Raji (cell line): Measurements from ENCODE around the gene TRIP12.

Experiments
- POLR2A ChIP-seq: IDR thresholded peaks from 2 replicates; pipeline ENCODE4 v1.6.1; 2011; ENCODE audit warnings: low read depth, low read length, control low read depth; ENCODE audit not compliant: insufficient read depth

TRIP12 gene

DNA sequence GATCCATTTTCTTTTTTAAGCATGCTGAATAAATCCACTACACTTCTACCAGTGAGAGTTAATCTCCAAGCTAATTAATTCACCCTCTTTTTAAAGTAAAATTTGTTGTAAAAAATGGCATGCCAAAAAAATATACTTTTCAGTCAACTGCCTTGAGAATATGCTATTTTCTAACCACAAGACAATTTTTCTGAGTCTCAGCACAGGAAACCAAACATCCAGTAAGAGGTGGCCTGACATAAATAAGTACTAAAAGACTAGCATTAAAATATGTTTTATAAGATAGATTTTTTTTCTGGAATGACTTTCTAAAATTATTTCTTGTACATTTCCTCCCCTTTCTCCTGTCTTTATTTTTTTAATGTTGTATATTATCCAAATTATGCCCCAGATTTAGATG is 3.4 kb upstream of the TRIP12 start:
- TF ChIP-seq POLR2A, result no peak

DNA sequence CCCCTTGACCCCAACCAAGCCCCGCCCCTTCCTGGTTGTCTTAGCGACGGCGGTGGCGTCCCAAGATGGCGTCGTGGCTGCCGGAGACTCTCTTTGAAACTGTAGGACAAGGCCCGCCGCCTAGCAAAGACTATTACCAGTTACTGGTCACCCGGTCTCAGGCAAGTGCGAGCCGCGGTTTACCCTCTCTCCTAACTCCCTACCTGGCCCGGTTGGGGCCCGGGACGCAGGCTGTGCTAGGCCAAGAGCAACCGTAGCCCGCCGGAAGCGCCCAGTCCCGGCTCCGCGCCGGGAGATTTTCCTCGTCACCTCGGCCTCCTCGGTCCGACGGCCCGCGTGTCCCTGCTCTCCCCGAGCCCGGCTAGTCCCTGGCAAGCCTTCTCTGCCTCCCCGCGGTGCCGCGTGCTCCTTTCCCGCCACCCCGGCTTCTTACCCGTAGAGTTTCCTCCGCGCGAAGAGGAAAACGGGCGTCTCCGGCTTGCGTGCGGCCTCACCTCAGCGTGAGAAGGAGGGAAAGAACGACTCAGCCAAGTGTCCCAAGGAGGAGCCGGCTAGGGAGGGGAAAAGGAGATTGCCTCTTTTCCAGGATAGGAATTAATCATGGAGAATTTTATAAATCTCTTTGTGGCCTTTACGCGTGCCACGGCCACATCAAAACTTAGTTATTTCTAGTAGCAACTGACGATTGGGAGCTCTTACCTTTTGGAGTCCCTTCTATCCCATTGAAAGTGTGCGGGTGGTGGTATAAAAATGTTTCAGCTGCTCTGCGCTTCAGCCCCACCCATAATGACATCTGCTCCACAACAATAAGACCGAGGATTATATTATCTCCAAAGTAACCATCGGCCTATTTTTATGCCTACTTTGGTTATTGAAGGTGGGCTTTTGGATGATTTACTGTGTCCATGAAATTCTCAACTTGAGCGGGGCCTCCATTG is 909 bp upstream of the TRIP12 start, which contains the start of gene FBXO36:
TSS of gene FBXO36 (plus strand) at position 55 of the 938 bp plus-strand sequence. CDS start at position 66, 11 bp downstream.
- 0 out of 2 replicates have a peak, but pooled peaks have one; percentile 5 for TF ChIP-seq POLR2A

DNA sequence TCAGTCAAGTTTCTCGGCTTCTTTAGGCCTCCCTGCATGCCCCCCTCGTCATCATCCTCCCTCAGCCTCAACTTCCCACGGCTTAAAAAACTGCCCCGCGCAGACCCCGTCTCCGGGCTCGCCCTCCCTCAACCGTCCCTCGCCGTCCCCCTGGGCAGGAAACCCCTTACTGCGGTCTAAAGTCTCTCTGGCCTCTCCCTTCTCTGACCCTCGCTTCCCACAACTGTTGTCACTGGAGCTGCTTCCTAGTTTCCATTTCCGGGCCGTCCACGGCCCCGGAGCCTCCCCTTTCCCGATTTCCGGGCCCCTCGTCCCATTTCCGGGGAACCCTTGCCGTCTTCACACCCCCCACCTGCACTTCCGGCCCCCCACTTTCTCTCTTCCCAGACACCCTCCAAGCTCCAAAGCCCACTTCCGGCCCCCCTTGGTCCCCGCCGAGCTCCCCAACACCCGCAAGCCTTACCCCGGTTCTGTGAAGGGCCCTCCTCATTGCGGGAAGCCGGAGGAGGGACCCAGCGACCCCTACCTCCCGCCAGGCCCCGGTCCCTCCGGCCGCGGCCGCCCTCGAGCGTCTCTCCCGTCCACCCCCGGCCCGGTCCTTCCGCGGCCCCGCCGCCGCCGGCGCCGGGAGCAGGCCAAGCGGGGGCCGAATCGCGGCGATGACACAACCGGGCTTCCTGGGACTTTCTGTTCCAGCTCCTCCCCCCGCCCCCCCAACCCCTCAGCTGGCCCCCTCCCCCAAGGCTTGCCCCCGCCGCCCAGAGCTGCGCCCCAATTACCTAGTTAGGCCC is 513 bp downstream of the TRIP12 start:
- TF ChIP-seq POLR2A, result no peak

DNA sequence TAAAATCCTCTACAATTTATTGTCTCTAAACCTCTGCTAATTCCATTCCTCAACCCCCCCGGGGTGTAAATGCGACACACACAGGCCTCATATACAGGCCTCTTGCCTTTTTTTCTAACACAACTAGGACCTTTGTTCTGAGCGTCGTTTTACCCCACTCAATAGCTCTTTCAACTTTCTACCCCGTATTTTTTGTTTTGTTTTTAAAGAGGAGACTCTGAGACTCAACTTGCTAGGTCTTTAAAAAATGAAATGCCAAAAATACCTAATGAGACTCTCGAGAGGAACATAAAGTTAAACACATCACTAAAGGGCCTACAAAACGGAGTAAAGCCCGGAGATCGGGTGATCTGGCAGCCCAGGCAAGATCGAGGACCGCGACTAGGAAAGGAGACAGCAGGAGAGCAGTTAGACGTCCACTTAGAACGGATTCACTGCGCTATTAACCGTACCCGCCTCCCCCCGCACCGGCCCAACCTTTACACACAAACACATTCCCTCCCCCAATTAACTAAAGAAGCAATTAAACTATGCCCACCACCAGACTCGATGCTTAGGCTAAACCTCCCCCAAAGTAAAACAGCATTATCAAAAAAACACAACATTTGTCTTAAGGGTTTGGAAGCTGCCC is 1.7 kb downstream of the TRIP12 start:
- TF ChIP-seq POLR2A, result no peak

DNA sequence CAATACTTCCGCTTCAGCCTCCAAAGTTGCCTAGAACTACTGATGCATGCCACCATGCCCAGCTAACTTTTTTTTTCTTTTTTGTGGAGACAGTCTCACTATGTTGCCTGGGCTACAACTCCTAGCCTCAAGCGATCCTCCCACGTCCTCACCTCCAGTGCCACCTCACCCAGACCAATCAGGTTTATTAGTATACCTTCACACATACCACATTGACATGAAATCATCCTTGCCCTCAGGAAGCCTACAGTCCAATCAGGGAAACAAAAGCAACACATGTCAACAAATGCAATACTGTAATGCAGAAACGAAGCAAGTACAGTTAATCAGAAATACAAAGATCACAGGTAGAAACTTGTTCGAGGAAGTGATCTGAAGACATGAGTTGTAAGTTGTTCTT is 4.0 kb downstream of the TRIP12 start:
- TF ChIP-seq POLR2A, result no peak

DNA sequence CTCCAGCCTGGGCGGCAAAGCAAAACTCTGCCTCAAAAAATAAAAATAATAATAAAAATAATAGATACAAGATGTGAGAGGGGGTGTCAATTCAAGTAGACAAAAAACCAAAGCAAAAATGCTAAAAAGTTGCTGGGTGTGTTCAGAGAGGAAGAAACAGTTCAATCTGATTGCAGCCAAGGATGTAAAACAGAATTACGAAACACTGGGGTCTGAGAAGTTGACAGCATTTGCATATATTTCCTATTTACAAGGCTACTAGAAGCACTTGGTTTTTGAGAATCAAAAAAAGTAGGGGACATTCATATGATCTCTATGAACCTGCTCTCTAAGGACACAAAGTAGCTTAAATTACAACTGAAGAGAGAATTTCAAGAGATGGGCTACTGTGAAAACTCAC is 7.6 kb downstream of the TRIP12 start:
- no peak for TF ChIP-seq POLR2A

DNA sequence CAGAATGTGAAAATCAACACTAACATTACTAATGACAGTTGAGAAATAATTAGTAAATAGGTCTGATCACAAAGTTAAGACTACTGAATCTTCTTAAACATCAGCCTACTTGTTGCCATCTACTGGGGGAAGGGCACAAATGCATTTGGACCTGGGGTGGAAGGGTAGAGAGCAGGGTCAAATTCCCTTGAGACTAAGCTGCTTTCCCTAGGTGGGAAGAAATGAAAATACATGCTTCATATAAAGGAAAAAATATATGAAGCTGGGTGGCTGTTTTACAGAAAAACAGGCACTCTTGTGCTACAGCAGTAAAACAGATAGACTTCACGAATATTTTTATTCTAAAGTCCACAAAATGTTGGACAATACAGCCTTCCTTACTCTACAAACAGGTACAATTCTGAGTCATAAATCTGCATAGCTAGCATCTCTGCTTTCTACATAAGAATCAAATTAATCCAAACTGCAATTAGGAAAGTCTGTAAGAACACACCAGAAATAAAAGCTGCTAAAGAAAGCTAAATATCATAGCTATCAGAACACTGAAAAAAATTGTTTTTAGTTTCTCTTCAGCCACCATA is 10.9 kb downstream of the TRIP12 start:
- no peak for TF ChIP-seq POLR2A

DNA sequence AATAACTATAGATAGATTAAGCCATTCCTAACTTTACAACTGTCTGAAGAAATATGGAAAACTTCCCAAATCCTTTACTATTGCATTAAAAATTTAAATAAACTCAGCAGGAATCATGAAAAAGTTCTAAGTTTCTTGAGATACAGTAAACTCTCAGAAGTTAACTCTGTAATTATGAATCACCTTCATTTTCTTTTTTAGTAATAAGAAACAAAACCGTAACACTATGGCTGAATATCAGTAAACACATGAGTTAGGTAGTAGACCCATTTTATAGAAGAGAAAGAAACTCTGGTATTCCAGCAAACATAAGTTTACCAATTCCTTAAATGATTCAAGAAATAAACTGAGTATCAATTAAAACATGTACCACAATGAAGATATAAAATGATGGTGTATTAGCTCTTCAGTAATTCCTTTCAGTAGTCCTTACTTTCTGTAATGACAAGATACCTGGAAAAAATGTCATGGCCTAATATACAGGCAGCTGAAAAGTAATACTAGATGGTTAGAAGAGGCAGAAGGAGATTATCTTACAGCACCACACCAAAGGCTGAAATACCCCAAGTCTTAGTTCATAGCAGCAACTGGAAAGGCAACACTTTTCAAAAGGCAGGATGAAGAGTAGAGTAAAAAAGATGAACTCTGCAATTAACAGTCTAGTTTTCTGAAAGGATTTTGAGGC is 11.5 kb downstream of the TRIP12 start:
- TF ChIP-seq POLR2A, result no peak

DNA sequence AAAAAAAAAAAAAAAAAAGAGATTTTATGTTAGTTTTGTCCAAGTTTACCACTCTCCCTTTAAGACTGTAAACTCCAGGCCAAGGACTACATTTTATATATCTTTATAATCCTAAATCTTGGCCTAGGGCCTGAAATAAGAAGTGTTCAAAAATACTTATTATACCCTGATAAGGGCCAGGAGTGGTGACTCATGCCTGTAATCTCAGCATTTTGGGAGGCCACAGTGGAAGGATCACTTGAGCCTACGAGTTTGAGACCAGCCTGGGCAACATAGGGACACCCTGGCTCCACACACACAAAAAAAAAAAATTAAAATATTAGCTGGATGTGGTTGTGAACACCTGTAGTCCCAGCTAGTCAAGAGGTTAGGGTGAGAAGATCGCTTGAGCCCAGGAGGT is 12.7 kb downstream of the TRIP12 start:
- no peak for TF ChIP-seq POLR2A

DNA sequence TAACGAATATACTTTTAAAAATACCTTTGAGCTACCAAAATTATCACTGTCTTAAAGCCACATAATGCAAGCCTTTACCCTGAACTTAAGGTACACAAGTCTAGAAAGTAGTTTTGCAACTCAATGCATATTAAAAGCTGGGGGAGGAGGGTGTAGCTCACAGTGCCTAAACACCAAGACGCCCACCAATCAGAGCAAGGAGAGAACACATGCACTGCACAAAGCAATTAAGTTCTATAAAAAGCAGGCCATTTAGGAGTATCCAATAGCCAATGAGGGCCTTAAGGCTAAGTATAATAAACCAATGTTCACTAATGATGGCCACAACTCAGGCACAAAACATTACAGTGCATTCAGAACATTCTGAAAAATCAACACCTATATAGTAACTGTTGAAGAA is 16.2 kb downstream of the TRIP12 start:
- TF ChIP-seq POLR2A, result no peak

DNA sequence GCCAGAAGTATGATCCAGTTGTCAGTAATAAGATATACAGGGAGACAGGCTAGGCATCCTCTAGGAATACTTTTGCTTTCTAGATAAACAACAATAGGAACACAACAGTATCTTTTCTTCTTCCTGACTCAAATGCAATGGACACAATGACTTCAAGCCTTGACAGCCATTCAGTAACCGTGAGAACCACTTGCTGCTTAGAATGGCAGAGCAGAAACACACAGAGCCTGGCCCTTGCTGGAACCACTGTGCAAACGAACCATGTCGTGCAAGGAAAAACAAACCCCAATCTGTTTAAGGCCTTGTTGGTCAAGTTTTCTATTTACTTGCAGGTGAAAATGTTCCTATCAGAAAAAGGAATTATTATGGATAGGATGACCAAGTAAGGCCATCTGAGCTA is 18.8 kb downstream of the TRIP12 start:
- no peak for TF ChIP-seq POLR2A

DNA sequence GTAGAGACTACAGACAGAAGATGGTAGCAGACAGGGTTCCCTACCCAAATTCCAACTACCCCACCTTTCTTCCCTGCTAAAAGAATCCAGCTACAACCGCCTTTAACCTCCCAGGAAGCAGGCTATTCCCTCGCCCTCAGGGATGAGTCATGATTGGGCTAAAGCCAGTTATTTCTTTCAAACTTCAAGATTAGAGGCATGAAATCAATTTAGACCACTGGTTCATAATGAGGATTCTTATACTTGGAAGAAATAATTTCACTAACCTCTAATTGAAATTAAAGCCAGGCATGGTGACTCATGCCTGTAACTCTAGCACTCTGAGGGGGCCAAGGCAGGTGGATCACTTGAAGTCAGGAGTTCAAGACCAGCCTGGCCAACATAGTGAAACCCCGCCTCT is 20.0 kb downstream of the TRIP12 start:
- TF ChIP-seq POLR2A, result no peak

DNA sequence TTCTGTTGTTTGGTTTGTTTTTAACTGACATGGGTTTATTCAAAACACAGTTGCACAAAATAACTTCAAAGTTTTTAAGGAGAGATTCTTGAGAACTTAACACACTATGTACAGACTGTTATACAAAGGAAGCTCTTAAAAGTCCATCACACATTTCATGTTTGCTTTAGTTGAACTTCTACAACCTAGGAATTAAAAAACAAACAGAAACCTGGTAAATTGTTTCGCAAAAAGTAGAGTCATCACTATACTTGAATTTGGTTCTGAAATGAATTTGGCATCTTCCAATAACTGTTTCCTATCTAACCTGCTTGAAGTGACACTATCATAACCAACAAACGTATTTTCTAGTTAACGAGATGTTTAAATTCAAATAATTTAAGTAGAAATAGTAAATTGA is 21.8 kb downstream of the TRIP12 start:
- no peak for TF ChIP-seq POLR2A

DNA sequence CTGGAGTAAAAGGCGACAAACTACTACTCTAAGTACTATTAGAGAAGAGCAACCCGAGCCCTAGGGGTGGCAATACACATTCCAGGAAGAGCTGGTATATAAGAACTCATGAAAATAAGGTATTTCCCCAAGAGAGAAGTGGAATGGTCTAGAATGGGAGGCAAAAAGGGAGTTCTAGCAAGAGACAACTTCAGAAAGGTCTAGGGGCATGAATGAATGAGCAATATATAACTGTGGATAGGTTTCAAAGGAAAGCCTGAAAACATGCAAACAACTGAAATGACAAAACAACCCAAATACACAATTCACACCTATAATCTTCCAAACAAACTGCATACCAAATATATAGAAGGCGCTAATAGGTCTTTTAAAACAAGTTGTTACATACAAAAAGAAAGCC is 22.2 kb downstream of the TRIP12 start:
- TF ChIP-seq POLR2A, result no peak
